ENCODE measurements around the gene LTBP1. TPM values are rescaled to one million over a fixed set of nuclear protein-coding genes. Genes with fewer than 3 reads are reported as not detected.

The LTBP1 gene
- total RNA-seq, 2 donors from 2014 or later: 25.9 to 99.8 TPM

GRCh38 chr2:33116799-33117198 lies 170.0 kb downstream of the LTBP1 start:
- Histone ChIP-seq H3K36me3 (no peaks in the 10 kb centered on the region), H3K9me3 (no peaks in the 10 kb centered on the region), H3K4me1 (replicated peaks) (no peaks in the 10 kb centered on the region), H3K27ac (no peak overlapping the region), H3K4me3 (no peak overlapping the region), H3K27me3 (replicated peaks; ENCODE audit: insufficient read depth) (no peaks in the 10 kb centered on the region)
- 79% methylated on average over 4 of the region's 4 CpGs for WGBS
- no peak for DNase-seq (ENCODE audit: low spot score)
- intact Hi-C loops (cut with DNase I): no loop called here
- TF ChIP-seq CTCF (IDR thresholded peaks at IDR 0.05) (no peak), POLR2AphosphoS5 (IDR thresholded peaks at IDR 0.05) (no peak), POLR2A (IDR thresholded peaks at IDR 0.05) (no peak)

DNA sequence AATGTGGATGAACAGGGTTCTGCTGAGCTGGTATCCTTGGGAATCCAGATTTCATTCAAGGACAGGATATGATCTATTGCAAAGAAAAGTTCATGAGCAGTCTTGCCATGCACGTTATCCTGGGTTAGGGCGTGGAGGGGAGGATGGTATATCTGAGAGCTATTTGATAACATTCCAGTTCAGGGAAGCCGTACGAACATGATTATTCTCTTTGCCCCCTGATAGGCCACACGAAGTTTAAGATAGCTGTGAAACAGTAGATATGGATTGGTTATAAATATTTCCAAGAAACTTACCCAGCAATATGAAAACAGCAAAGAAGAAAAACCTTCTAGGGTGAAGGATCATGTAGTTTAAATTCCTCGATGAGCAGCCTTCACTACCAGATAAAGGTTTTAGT lies 171.9 kb downstream of the LTBP1 start:
- Histone ChIP-seq H3K27ac (no peak overlapping the region), H3K4me3 (no peak overlapping the region), H3K4me1 (replicated peaks) (no peaks in the 10 kb centered on the region), H3K9me3 (no peaks in the 10 kb centered on the region), H3K36me3 (no peaks in the 10 kb centered on the region), H3K27me3 (replicated peaks; ENCODE audit: insufficient read depth) (no peaks in the 10 kb centered on the region)
- TF ChIP-seq POLR2A (IDR thresholded peaks at IDR 0.05): no peak
- 95% methylated on average over 6 of the region's 6 CpGs for WGBS
- no peak for DNase-seq (ENCODE audit: low spot score)
- intact Hi-C loops (cut with DNase I): no loop called here

DNA sequence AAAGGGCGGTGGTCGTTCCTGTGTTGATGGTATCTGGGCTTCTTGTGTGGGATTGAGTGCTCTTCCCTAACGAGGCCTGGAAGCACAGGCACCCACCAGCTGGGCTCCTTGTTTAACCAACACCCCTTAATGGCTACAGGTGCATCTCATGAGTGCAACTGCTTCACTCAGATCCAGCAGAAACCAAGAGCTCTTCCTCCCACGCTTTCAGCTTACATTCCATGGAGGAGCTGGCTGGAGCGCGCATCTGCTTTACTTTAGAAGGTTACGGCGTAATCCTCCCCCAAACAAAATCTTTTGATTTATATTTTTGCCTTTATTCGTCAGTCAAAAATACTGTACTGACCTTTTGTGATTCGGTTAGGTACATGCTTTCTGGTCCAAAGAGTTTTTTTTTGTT lies 174.7 kb downstream of the LTBP1 start:
- H3K27me3 ChIP-seq (replicated peaks; ENCODE audit: insufficient read depth): no peaks in the 10 kb centered on the region
- no peaks in the 10 kb centered on the region for H3K4me1 ChIP-seq (replicated peaks)
- TF ChIP-seq POLR2AphosphoS5 (IDR thresholded peaks at IDR 0.05) (no peak), CTCF (IDR thresholded peaks at IDR 0.05) (no peak), POLR2A (IDR thresholded peaks at IDR 0.05) (no peak)
- no peaks in the 10 kb centered on the region for H3K9me3 ChIP-seq
- intact Hi-C loops (cut with DNase I): no loop called here
- H3K36me3 ChIP-seq: no peaks in the 10 kb centered on the region
- 91% methylated on average over 10 of the region's 10 CpGs for WGBS
- no peak overlapping the region for H3K27ac ChIP-seq
- H3K4me3 ChIP-seq: no peak overlapping the region
- no peak for DNase-seq (ENCODE audit: low spot score)

DNA sequence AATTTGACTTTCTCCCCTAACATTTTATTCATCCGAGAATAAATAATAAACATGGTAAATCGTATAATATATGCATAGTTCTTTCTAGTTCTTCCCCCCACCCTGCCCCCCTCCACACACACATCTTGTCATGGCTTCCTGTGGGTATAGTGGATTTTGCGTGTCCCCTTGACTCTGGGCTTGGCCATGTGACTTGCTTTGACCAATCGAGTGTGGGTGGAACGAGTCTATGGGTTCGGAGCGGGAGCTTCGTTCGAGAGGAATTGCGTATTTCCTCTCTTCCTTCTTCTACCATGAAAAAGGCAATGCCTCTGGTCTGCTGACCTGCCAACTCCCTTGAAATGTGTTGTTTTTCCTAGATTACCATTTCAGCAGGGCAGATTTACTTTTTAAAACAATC lies 175.2 kb downstream of the LTBP1 start:
- no peak for DNase-seq (ENCODE audit: low spot score)
- TF ChIP-seq POLR2AphosphoS5 (IDR thresholded peaks at IDR 0.05) (no peak), CTCF (IDR thresholded peaks at IDR 0.05) (no peak), POLR2A (IDR thresholded peaks at IDR 0.05) (no peak)
- intact Hi-C loops (cut with DNase I): no loop called here
- Histone ChIP-seq H3K4me1 (replicated peaks) (no peaks in the 10 kb centered on the region), H3K36me3 (no peaks in the 10 kb centered on the region), H3K27me3 (replicated peaks; ENCODE audit: insufficient read depth) (no peaks in the 10 kb centered on the region), H3K9me3 (no peaks in the 10 kb centered on the region), H3K27ac (no peak overlapping the region), H3K4me3 (no peak overlapping the region)
- WGBS: 97% methylated on average over 10 of the region's 10 CpGs

DNA sequence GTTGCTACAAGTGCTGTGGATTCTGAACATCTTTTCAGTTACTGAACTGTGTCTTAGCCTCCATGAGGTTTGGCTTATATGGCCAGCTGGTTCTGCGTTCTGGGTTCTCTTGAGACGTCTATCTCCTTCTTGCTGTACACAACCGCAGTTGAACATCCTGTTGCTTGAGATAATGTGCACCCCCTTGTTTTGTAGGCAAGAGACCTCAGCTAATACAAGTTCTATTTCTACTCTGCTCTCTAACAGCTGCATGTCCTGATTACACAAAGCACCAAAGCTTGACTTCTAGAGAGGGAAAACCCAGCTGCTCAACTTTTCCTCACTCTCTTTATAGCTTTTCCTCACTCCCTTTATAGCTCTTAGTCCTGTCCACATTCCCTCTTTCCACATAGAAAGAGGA lies 176.0 kb downstream of the LTBP1 start:
- H3K27ac ChIP-seq: no peak overlapping the region
- no peak overlapping the region for H3K4me3 ChIP-seq
- no peaks in the 10 kb centered on the region for H3K27me3 ChIP-seq (replicated peaks; ENCODE audit: insufficient read depth)
- intact Hi-C loops (cut with DNase I): no loop called here
- H3K36me3 ChIP-seq: no peaks in the 10 kb centered on the region
- WGBS: 100% methylated on average over 3 of the region's 3 CpGs
- no peak for TF ChIP-seq CTCF (IDR thresholded peaks at IDR 0.05)
- no peak for TF ChIP-seq POLR2A (IDR thresholded peaks at IDR 0.05)
- TF ChIP-seq POLR2AphosphoS5 (IDR thresholded peaks at IDR 0.05): no peak
- H3K4me1 ChIP-seq (replicated peaks): no peaks in the 10 kb centered on the region
- DNase-seq (ENCODE audit: low spot score): no peak
- no peaks in the 10 kb centered on the region for H3K9me3 ChIP-seq
